H1 (cell line): Measurements from ENCODE around the gene COG7. TPM values are rescaled to one million over a fixed set of nuclear protein-coding genes. Genes with fewer than 3 reads are reported as not detected.
"Not testable (repeated sequence)": the region's sequence is repeated elsewhere in the genome, so short reads cannot be mapped to it uniquely, and the experiment has no call there.

Experiments
- CTCF ChIA-PET: fragments of 300-600 bp; sonication (Branson Sonifier 250); formaldehyde crosslinking; loops from one replicate; lab custom pipeline; 2021; ENCODE audit not compliant: partially characterized antibody; lab: Charles Lee
- POLR2A ChIA-PET: fragments of 300-600 bp; sonication (Branson Sonifier 250); formaldehyde crosslinking; loops from one replicate; lab custom pipeline; 2021; ENCODE audit warnings: inconsistent platforms; ENCODE audit not compliant: partially characterized antibody; lab: Charles Lee
- DNase-seq, 2 experiments: peaks; one replicate each; pipeline versions ENCODE4 v3.0.0 to v3.0.0-alpha.2; 2010 to 2022; ENCODE audit warnings: low spot score in 2 of 2, low read depth in 1 of 2, mixed read lengths in 1 of 2
- FAIRE-seq: peaks from 2 replicates; lab custom pipeline; 2011; peaks lifted over from hg19 to GRCh38; lab: Jason Lieb, UNC
- H2AFZ ChIP-seq: 2 replicates; pipeline ENCODE4 v1.8.1; 2012; ENCODE audit warnings: low read length, inconsistent platforms
- H2AK5ac ChIP-seq: 2 replicates; pipeline ENCODE4 v1.6.1; 2013; ENCODE audit warnings: low read depth, low read length
- H2BK120ac ChIP-seq: replicated peaks from 2 replicates; pipeline ENCODE3; 2013; ENCODE audit warnings: low read depth, low read length, inconsistent platforms
- H2BK12ac ChIP-seq: 2 replicates; pipeline ENCODE4 v1.6.1; 2013; ENCODE audit warnings: low read depth, low read length
- H2BK15ac ChIP-seq: 2 replicates; pipeline ENCODE4 v1.6.1; 2013; ENCODE audit warnings: low read length
- H2BK20ac ChIP-seq: 2 replicates; pipeline ENCODE4 v1.6.1; 2013; ENCODE audit warnings: low read length
- H2BK5ac ChIP-seq: 2 replicates; pipeline ENCODE4 v1.6.1; 2013; ENCODE audit warnings: low read depth, low read length
- H3K14ac ChIP-seq: 2 replicates; pipeline ENCODE4 v1.6.1; 2013; ENCODE audit warnings: inconsistent platforms; ENCODE audit not compliant: insufficient read length
- H3K18ac ChIP-seq: 2 replicates; pipeline ENCODE4 v1.6.1; 2013; ENCODE audit warnings: low read length; ENCODE audit errors: extremely low read depth
- H3K23ac ChIP-seq: 2 replicates; pipeline ENCODE4 v1.6.1; 2013; ENCODE audit warnings: inconsistent platforms; ENCODE audit not compliant: insufficient read length
- H3K23me2 ChIP-seq: 2 replicates; pipeline ENCODE4 v1.6.1; 2013; ENCODE audit warnings: low read depth, low read length
- H3K27ac ChIP-seq: 2 replicates; pipeline ENCODE4 v1.6.1; 2011; ENCODE audit warnings: low read depth, low read length, inconsistent platforms
- H3K27me3 ChIP-seq, 4 experiments: replicated peaks in 1 of 4; 1 replicate in 1 of 4; 2 replicates in 3 of 4; pipeline versions ENCODE4 v1.6.1 to v1.8.1; 2011 to 2013; ENCODE audit warnings: low read length in 3 of 4, mild to moderate bottlenecking in 3 of 4, inconsistent platforms in 2 of 4, mixed read lengths in 2 of 4, moderate library complexity in 1 of 4; ENCODE audit not compliant: control insufficient read depth in 3 of 4, insufficient read depth in 3 of 4; ENCODE audit errors: extremely low read depth in 1 of 4
- H3K36me3 ChIP-seq, 4 experiments: 2 replicates each; pipeline versions ENCODE4 v1.6.1 to v1.8.1; 2011 to 2013; ENCODE audit warnings: mild to moderate bottlenecking in 4 of 4, low read length in 3 of 4, moderate library complexity in 2 of 4, control low read depth in 1 of 4, inconsistent platforms in 1 of 4; ENCODE audit not compliant: insufficient read depth in 4 of 4, control insufficient read depth in 2 of 4
- H3K4ac ChIP-seq: replicated peaks from 2 replicates; pipeline ENCODE3; 2013; ENCODE audit warnings: low read length, low read depth, mixed read lengths, inconsistent platforms; ENCODE audit not compliant: insufficient read length
- H3K4me1 ChIP-seq, 4 experiments: replicated peaks in 1 of 4; 1 replicate in 1 of 4; 2 replicates in 3 of 4; pipeline versions ENCODE4 v1.6.1 to v1.8.1; 2011 to 2013; ENCODE audit warnings: low read length in 3 of 4, inconsistent platforms in 2 of 4, mixed read lengths in 1 of 4; ENCODE audit not compliant: insufficient read depth in 4 of 4, control insufficient read depth in 3 of 4
- H3K4me2 ChIP-seq, 2 experiments: 2 replicates each; pipeline versions ENCODE4 v1.6.1 to v1.8.1; 2011 to 2013; ENCODE audit warnings: low read depth in 2 of 2, low read length in 2 of 2, control low read depth in 1 of 2, inconsistent platforms in 1 of 2, mild to moderate bottlenecking in 1 of 2; ENCODE audit not compliant: insufficient read depth in 1 of 2
- H3K4me3 ChIP-seq, 4 experiments: fragments of 200-600, 300-600 bp in 1 of 4; sonication (generic), shearing (Covaris generic), sonication (Bioruptor Twin) in 1 of 4; 2 replicates each; pipeline versions ENCODE4 v1.5.1 to v1.8.1; 2011 to 2016; ENCODE audit warnings: low read length in 4 of 4, low read depth in 3 of 4, control low read depth in 2 of 4, inconsistent platforms in 2 of 4, mild to moderate bottlenecking in 2 of 4, mixed read lengths in 1 of 4, moderate library complexity in 1 of 4; ENCODE audit not compliant: insufficient read depth in 2 of 4; ENCODE audit errors: extremely low read depth in 1 of 4
- H3K56ac ChIP-seq: replicated peaks from 2 replicates; pipeline ENCODE3; 2013; ENCODE audit warnings: low read depth, mild to moderate bottlenecking, mixed read lengths, low read length, inconsistent platforms; ENCODE audit not compliant: insufficient read length
- H3K79me1 ChIP-seq: 2 replicates; pipeline ENCODE4 v1.6.1; 2013; ENCODE audit warnings: low read depth, low read length, control low read depth
- H3K79me2 ChIP-seq, 2 experiments: 2 replicates each; pipeline versions ENCODE4 v1.6.1 to v1.8.1; 2012 to 2013; ENCODE audit warnings: low read length in 2 of 2, mild to moderate bottlenecking in 2 of 2, inconsistent platforms in 1 of 2; ENCODE audit not compliant: insufficient read depth in 2 of 2, control insufficient read depth in 1 of 2
- H3K9ac ChIP-seq, 4 experiments: replicated peaks in 1 of 4; 1 replicate in 1 of 4; 2 replicates in 3 of 4; pipeline versions ENCODE4 v1.6.1 to v1.8.1; 2011 to 2013; ENCODE audit warnings: low read depth in 3 of 4, low read length in 3 of 4, control low read depth in 2 of 4, mild to moderate bottlenecking in 2 of 4, moderate library complexity in 2 of 4, inconsistent platforms in 1 of 4; ENCODE audit errors: extremely low read depth in 1 of 4
- H3K9me3 ChIP-seq, 2 experiments: 2 replicates each; pipeline versions ENCODE4 v1.6.1 to v1.8.1; 2012 to 2013; ENCODE audit warnings: mild to moderate bottlenecking in 2 of 2, moderate library complexity in 2 of 2, control low read depth in 1 of 2, inconsistent platforms in 1 of 2, low read depth in 1 of 2, low read length in 1 of 2, mixed read lengths in 1 of 2; ENCODE audit not compliant: insufficient read depth in 2 of 2
- H4K20me1 ChIP-seq, 2 experiments: replicated peaks in 1 of 2; 2 replicates each; pipeline versions ENCODE3 to v1.8.1; 2011 to 2013; ENCODE audit warnings: inconsistent platforms in 2 of 2, low read length in 2 of 2, mild to moderate bottlenecking in 1 of 2; ENCODE audit not compliant: insufficient read depth in 2 of 2, control insufficient read depth in 1 of 2
- H4K5ac ChIP-seq: 2 replicates; pipeline ENCODE4 v1.6.1; 2013; ENCODE audit warnings: low read length, low read depth, mixed read lengths, inconsistent platforms; ENCODE audit not compliant: insufficient read length
- H4K8ac ChIP-seq: 2 replicates; pipeline ENCODE4 v1.8.0; 2013; ENCODE audit warnings: mild to moderate bottlenecking, moderate library complexity, low read length, inconsistent platforms; ENCODE audit not compliant: insufficient read depth; ENCODE audit errors: extremely low read depth
- H4K91ac ChIP-seq: replicated peaks from 2 replicates; pipeline ENCODE3; 2013; ENCODE audit warnings: low read length, mixed read lengths, inconsistent platforms; ENCODE audit not compliant: insufficient read length
- WGBS, 2 experiments: shearing (Covaris generic) in 1 of 2; methylation state at CpG; one replicate each; pipeline versions ENCODE4 v1.1.6 to v1.1.7; 2013 to 2015; ENCODE audit warnings: low lambda C conversion rate in 2 of 2, mixed read lengths in 2 of 2, inconsistent platforms in 1 of 2, low coverage in 1 of 2, missing lambda C conversion rate in 1 of 2; ENCODE audit not compliant: insufficient replicate concordance in 2 of 2, insufficient coverage in 1 of 2, insufficient read length in 1 of 2; ENCODE audit errors: extremely low coverage in 1 of 2, missing lambda C conversion rate in 1 of 2; 5-methylcytosine and 5-hydroxymethylcytosine counted together
- polyA plus RNA-seq, 7 experiments: library from polyadenylated mRNA; depleted of rRNA in 3 of 7; stranded (reverse) in 5 of 7; unstranded in 2 of 7; fragments of >200 nt in 5 of 7; fragments of 200-250 nt in 2 of 7; gene quantifications; 1 replicate in 5 of 7; 2 replicates in 1 of 7; 4 replicates in 1 of 7; pipeline versions ENCODE4 v1.2.1 to v1.2.3, GENCODE V29; 2011 to 2013; ENCODE audit warnings: missing spikeins in 2 of 7, mixed read lengths in 2 of 7
- total RNA-seq: library from RNA; stranded (reverse); fragmentation: NEBNext Ultra II Directional; extraction: Animal tissue kit (Norgen Biotek cat#: 25700); gene quantifications from 2 replicates; pipeline ENCODE4 v1.2.1, GENCODE V29; 2021

Gene COG7
- total and polyA plus RNA-seq, 2 of the 8 experiments (the other 6 are each of a cell fraction or from before 2014, with no cell fraction given): 17.2 to 40.4 TPM

DNA sequence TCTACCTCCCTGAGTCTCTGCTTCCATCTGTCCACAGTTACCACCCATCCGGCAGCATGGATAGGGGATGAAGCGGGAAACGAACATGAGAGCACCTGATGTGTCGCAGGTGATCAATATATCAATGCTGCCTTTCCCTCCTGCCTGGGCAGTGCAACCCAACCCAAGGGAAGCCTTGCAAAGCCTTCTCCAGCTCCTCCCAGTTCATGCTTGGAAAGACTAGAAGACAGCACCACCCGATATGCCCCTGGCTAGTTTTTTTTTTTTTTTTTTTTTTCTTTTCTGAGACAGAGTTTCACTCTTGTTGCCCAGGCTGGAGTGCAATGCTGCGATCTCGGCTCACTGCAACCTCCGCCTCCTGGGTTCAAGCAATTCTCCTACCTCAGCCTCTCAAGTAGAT is 63.1 kb downstream of the COG7 start:
- H2AFZ ChIP-seq, H2BK15ac ChIP-seq, H3K9ac ChIP-seq, DNase-seq, POLR2A ChIA-PET, H3K27me3 ChIP-seq, H3K27ac ChIP-seq, H2BK20ac ChIP-seq, H3K79me1 ChIP-seq, H2BK12ac ChIP-seq, H3K4me1 ChIP-seq, H3K14ac ChIP-seq, H3K23me2 ChIP-seq, H2BK5ac ChIP-seq, H4K91ac ChIP-seq, H4K20me1 ChIP-seq, H2AK5ac ChIP-seq, H4K8ac ChIP-seq, H3K18ac ChIP-seq, H3K4me3 ChIP-seq, FAIRE-seq, H3K9me3 ChIP-seq, H3K4me2 ChIP-seq, H4K5ac ChIP-seq, H3K56ac ChIP-seq, H3K23ac ChIP-seq, H3K4ac ChIP-seq, H2BK120ac ChIP-seq, H3K79me2 ChIP-seq: not testable (repeated sequence)
- WGBS, 2 experiments: 98% methylated on average over 7 of the region's 8 CpGs; no CpG with 5 or more reads in 1 of the 2 experiments
- H3K36me3 ChIP-seq: peaks cover 5 to 17% (median 12%) of the 10 kb centered on the region in 4 experiments; a peak in 7 of 8 replicates
- CTCF ChIA-PET: interaction anchor here (1.8 to 5.4 kb wide), 3 partner anchors 8 to 45 kb away, joined by 5 to 38 read pairs (median 8); no protein-coding TSS in a partner anchor
